Kidney epithelial cell (primary cell): ENCODE measurements around the gene TTLL12. TPM values are rescaled to one million over a fixed set of nuclear protein-coding genes. Genes with fewer than 3 reads are reported as not detected.

ENCODE experiments used
- DNase-seq: peaks from one replicate; pipeline ENCODE4 v3.0.0-alpha.2; 2010; ENCODE audit warnings: low read depth
- H3K27me3 ChIP-seq: 2 replicates; pipeline ENCODE4 v1.6.0; 2011; ENCODE audit warnings: low read length; ENCODE audit not compliant: control insufficient read depth, insufficient read depth
- H3K36me3 ChIP-seq: 2 replicates; pipeline ENCODE4 v1.5.1; 2011; ENCODE audit warnings: low read length; ENCODE audit not compliant: control insufficient read depth, insufficient read depth
- H3K4me3 ChIP-seq: 2 replicates; pipeline ENCODE4 v1.5.1; 2011; ENCODE audit warnings: low read depth, mild to moderate bottlenecking, control low read depth, low read length
- CTCF ChIP-seq: IDR thresholded peaks from 2 replicates; pipeline ENCODE4 v1.5.1; 2011; ENCODE audit warnings: mild to moderate bottlenecking, moderate library complexity, low read length, control low read depth, inconsistent platforms; ENCODE audit not compliant: insufficient read depth, poor library complexity, severe bottlenecking
- total RNA-seq: library from RNA; depleted of rRNA; stranded (reverse); fragments of >200 nt; gene quantifications from 2 replicates; pipeline ENCODE4 v1.2.3, GENCODE V29; 2015

TTLL12 gene
- total RNA-seq, 1 donor from 2014 or later: 46.2 TPM

GRCh38 chr22:43168471-43169309 lies 18.2 kb downstream of the TTLL12 start:
- no peak for DNase-seq
- H3K4me3 ChIP-seq: no peak overlapping the region
- TF ChIP-seq CTCF: no peak
- no peaks in the 10 kb centered on the region for H3K27me3 ChIP-seq
- peaks cover 1% of the 10 kb centered on the region for H3K36me3 ChIP-seq

GRCh38 chr22:43167001-43167589 lies 19.8 kb downstream of the TTLL12 start:
- DNase-seq: no peak
- Histone ChIP-seq H3K4me3 (no peak overlapping the region), H3K27me3 (no peaks in the 10 kb centered on the region), H3K36me3 (peaks cover 1% of the 10 kb centered on the region)
- no peak for TF ChIP-seq CTCF

- no peak for TF ChIP-seq CTCF
- DNase-seq: no peak
- H3K27me3 ChIP-seq: no peaks in the 10 kb centered on the region
- H3K36me3 ChIP-seq: peaks cover under 1% of the 10 kb centered on the region
- no peak overlapping the region for H3K4me3 ChIP-seq
Measured at GRCh38 chr22:43166132-43166930, 20.6 kb downstream of the TTLL12 start.

GRCh38 chr22:43164636-43165035 lies 22.3 kb downstream of the TTLL12 start:
- no peaks in the 10 kb centered on the region for H3K36me3 ChIP-seq
- TF ChIP-seq CTCF: no peak

GRCh38 chr22:43163241-43163795 lies 23.6 kb downstream of the TTLL12 start:
- DNase-seq: no peak
- TF ChIP-seq CTCF: no peak
- no peak overlapping the region for H3K4me3 ChIP-seq
- no peaks in the 10 kb centered on the region for H3K36me3 ChIP-seq
- H3K27me3 ChIP-seq: no peaks in the 10 kb centered on the region

More at GRCh38 chr22:43164636-43165035, 22.3 kb downstream of the TTLL12 start:
- Histone ChIP-seq H3K27me3 (no peaks in the 10 kb centered on the region), H3K4me3 (no peak overlapping the region)
- no peak for DNase-seq
